Right lobe of liver (tissue), 4 donors: ENCODE results near the gene NRXN3.

Source experiments
- CTCF ChIP-seq, 4 donors: fragments of 200-600 bp in 3 of 4; fragments of 450-650 bp in 1 of 4; IDR thresholded peaks; one replicate each; pipeline versions ENCODE4 v1.5.1 to v1.8.0; 2016 to 2022; ENCODE audit warnings: antibody characterized with exemption in 4 of 4, mild to moderate bottlenecking in 2 of 4
- POLR2A ChIP-seq: fragments of 450-650 bp; IDR thresholded peaks from one replicate; pipeline ENCODE4 v1.6.1; 2017; ENCODE audit warnings: antibody characterized with exemption, mild to moderate bottlenecking
- donor health status: DM: no; HTN: no; CAD: no.
- donor health status: DM: no; HTN: no; CAD: no.
- donor health status: DM: no; HTN: yes; CAD: no.

GRCh38 chr14:79661752-79662151 lies 1491.6 kb downstream of the NRXN3 start:
- no peak for TF ChIP-seq CTCF (IDR thresholded peaks at IDR 0.05)
- no peak for TF ChIP-seq POLR2A
